ENCODE data around the gene DOK3.
"Not testable (repeated sequence)": the region's sequence is repeated elsewhere in the genome, so short reads cannot be mapped to it uniquely, and the experiment has no call there.

Gene DOK3

GRCh38 chr5:177496070-177496726 lies 13.4 kb downstream of the DOK3 start:
- DNase-seq, result no peak

DNA sequence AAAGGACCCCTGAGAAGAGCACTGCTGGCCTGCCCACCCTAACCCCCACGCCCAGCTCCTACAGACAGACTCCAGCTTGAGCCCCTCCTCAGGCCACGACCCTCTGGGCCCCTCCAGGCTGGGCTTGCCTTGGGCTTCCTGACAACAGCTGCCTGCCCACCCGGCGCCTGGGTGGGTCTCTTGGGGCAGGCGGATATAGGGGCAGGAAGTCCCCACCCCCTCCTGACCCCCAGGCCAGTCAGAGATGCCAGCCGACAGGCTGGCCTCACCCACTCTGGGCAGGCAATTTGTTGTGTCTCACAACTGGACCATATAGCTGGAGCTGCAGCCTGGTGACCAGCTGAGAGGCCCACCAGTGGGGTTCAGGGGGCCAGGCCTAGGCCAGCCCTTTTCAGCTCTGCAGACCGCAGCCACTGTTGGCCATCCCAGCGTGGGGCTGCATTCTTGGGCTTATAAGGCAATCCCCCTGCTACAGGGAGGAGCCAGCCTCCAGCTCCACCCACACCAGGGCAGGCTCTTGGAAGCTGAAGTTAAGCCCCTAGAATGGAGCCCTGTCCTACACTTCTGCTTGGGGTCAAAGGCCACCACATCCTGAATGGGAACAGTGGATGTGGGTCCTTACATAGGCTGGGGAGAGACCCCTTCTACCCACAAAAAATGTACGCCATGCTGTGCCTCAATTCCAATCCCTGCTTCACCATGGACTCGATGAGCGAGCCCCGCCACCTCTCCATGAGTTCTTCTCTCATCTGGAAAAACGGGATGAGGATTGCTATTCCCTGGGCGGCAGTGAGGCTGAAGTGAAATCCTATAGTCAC lies 14.2 kb downstream of the DOK3 start:
- no peak for DNase-seq

GRCh38 chr5:177494346-177495195 lies 15.1 kb downstream of the DOK3 start:
- DNase-seq, result peak in 1 of 2 experiments; percentile 34

DNA sequence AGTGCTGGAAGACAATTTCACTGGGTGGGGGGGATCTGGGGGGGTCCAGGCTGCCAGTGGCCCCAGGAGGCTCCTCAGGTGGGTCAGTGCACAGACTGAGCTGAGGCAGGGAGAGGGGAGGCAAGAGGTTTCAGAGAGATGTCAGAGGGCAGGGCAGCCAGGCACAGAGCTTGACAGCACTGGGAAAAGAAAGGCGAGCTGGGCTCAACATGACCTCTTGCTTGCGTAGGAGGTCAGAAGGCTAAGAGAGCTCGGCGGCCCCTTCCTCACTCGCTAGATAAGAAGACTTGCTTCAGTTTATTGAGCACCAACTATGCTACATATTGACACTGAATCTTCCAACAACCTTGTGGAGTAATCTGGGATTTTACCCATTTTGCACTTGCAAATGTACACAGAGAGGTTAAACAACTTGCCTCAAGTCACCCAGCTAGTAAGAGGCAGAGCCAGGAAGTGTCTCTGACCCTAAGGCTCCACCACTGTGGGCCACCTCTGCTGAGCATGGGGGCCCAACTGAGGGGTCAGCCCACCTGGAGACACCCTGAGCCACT lies 15.8 kb downstream of the DOK3 start:
- no peak for DNase-seq

DNA sequence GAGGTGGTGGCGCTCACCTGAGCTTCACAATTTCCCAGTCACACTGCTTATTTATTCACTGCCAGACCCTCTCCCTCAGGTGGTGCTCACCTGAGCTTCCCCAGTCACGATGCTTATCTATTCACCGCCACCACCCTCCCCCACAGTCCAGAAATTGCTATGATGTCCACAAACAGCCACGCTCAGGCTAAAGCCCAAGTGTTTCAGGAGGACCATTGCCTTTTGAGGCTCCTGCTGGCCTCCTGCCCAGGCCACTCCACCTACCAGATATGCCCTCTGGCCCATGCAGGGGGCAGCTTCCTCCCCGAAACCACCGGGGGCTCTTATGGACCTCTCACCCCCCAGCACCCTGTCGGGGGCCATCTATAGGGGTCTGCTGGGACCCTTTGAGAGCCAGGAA lies 16.8 kb downstream of the DOK3 start:
- DNase-seq, result no peak

- no peak for DNase-seq
These were observed 17.5 kb downstream of the DOK3 start for GRCh38 chr5:177491983-177492746.

DNA sequence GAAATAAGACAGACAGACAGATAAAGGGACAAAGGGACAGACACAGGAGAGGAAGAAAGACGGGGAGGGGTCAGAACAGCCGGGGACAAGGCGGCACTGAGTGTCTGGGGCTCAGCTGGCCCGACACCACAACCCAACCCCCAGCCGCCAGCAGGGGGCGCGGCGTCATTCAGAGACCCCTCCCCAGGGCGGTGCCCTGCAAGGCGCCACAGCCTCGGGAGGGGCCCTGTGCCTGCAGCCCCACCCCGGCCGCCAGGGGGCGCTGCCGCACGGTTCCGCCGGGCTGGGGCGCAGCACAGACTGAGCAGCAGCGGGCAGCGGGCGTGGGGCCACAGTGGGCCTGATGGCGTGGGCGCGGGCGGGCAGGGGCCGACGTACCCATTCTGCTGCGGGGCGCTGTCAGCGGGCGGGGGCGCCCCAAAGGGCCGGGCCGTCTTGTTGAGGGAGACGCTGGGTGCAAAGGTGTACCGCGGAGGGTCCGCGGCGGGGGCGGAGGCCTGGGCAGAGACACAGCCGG lies 18.1 kb downstream of the DOK3 start:
- DNase-seq, result no peak

DNA sequence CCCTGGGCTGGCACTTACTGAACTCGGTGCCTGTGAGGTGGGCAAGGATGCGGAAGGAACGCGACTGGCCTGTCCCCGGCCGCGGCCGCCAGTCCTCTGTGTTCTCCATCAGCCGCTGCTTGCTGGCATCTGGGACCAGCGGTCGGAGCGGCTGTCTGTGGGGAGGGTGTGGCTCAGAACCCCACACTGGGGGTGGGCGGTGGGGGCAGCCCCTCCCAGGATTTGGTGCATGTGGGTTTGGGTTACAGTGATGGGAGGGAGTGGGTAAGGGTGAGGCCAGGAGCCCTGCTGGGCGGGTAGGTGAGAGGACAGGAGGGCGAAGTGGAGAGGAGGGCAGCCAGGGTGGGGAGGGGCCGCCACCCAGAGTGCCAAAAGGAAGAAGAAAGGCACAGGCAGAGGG lies 18.6 kb downstream of the DOK3 start:
- no peak for DNase-seq

- DNase-seq, result no peak
These were observed 19.2 kb downstream of the DOK3 start for GRCh38 chr5:177490311-177490991.

DNA sequence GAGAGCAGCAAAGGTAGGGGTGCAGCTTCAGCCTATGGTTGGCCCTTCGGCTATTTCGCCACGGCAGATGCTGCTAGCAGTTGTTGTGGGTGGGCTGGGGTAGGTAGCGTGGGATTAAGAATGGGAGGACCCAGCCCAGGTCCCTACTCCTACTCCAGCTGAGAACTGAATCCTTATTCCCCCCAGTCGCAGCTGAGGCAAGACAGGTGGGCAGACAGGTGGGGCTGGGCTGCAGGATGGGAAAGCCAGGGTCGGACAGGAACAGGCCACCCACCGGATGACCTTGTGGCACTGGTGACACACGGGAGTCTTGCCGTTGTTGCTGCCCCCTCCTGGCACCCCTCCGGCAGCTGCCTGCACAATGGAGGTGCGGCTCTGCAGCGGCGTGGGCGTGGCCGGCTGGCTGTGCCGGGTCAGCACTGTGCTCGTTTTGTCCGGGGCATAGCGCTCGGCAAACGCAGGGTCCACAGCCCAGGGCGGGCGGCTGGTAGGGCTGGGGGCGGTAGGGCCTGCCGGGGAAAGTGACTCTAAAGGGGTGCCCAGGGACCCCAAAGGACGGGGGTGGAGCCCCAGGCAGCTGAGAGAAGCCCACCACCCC lies 20.4 kb downstream of the DOK3 start:
- DNase-seq, result no peak

DNA sequence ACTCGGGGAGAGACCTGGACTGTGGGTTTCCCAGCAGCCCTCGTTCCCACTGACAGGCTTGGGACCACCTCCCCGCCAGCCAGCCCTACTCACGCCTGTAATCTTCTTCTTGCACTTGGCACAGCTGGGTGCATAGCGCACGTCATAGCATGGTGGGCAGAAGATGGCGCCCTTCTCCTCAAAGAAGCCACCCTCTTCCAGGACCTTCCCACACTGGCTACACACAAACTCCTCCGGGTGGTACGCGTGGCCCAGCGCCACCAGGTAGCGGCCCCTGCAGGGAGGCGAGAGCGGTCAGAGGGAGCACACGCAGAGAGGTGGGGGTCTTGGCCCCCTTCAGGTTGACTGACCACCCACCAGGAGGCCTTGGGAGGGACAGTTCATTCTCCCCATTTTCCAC lies 21.7 kb downstream of the DOK3 start:
- DNase-seq, result no peak

DNA sequence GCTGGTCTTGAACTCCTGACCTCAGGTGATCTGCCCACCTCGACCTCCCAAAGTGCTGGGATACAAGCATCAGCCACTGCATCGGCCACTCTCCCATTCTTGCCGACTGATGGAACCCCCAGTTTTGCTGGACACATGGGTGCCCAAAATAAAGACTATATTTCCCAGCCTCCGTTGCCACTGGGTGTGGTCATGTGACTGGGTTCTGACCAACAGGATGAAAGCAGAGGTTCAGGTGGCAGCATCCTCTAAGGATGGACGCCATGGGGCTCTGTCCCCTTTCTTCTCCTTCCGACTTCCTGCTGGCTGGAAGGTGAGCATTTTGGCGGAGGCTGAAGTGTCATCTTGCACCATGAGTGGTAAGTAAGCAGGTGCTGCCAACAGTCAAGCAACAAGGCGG lies 22.5 kb downstream of the DOK3 start:
- DNase-seq, result no peak

DNA sequence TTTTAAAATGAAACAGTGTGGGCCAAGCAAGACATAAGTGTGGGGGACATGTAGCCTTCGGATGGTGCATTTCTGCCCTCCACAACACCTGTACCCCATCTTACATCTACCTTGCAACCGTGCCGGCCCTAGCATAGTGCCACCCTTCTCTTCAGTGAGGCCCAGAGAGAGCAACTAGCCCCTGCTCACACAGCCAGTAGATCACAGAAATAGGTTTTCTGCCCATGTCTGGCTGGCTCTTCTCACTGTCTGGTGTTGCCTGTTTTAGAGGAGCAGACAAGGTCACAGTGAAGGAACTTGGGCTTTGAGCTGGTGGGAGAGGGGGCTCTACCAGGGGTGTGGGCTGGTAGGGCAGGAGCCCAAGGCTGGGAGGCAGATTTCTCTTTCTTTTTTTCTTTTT lies 23.4 kb downstream of the DOK3 start:
- DNase-seq, result no peak

DNA sequence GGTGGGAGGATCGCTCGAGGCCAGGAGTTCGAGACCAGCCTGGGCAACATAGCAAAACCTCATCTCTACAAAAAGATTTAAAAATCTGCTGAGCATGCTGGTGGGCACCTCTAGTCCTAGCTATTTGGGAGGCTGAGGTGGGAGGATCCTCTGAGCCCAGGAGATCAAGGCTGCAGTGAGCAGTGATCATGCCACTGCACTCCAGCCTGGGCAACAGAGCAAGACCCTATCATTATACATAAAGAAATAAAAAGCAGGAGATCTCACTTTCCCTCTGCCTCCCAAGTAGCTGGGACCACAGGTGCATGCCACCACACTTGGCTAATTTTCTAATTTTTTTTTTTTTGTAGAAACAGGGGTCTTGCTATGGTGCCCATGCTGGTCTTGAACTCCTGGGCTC lies 23.9 kb downstream of the DOK3 start:
- not testable (repeated sequence) for DNase-seq

DNA sequence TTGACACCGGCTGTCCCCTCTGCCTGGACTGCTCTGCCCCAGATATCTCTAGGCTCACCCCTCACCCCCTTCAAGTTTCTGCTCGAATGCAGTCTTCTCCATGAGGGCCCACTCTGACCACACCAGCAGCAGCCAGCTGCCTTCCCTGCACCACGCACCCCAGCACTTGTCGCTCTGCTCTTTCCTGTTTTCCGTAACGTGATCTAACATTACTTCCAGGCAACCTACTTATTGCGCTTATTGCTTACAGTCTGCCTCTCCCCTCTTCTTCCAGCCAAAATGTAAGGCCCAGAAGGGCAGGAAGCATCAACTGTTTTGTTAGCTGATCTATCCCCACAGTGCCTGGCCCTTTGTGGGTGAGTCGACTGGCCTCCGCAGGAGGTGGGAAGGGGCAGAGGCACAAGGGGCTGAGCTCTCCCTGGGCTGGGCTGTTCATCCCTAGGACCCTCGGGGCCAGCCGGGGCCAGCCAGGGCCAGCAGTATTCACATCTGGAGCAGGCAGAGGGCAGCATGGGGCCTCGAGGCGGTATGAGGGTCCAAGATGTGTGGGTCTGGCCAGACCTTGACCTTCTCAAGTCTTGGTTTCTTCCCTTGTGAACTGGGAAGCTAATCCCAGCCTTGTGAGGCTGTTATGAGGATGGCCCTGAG lies 24.6 kb downstream of the DOK3 start:
- no peak for DNase-seq

GRCh38 chr5:177483994-177484901 lies 25.4 kb downstream of the DOK3 start:
- no peak for DNase-seq

GRCh38 chr5:177483042-177483441 lies 26.6 kb downstream of the DOK3 start:
- DNase-seq, result no peak

GRCh38 chr5:177482359-177482795 lies 27.2 kb downstream of the DOK3 start:
- no peak for DNase-seq

DNA sequence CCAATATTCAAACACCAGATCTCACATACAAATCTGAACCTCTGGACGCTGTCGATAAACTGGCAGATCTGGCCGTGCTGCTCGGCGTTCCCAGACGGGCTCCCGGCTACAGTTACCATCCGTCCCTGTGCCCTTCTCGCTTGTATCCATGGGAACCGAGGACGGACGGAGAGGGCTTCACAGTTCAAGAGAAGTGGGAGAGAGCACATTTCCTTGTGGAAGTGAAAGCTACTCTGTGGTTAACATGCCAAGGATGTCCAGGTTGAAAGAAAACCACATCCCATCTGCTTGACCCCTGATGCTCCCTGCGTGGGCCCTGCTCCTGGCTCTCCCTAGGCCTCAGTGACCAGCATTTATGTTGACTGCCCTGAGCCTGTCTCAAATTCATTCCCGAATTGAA lies 29.9 kb downstream of the DOK3 start:
- DNase-seq, result no peak

Measured in NCI-H446 (cell line).